Fibroblast of skin of scalp (primary cell): ENCODE data around the gene GALNT16. TPM values are rescaled to one million over a fixed set of nuclear protein-coding genes. Genes with fewer than 3 reads are reported as not detected.
A peak's percentile ranks its signal among the peaks of the same experiment; 100 is the strongest.
"Not testable (repeated sequence)": the region's sequence is repeated elsewhere in the genome, so short reads cannot be mapped to it uniquely, and the experiment has no call there.

Source experiments
- DNase-seq: peaks from one replicate; pipeline ENCODE4 v3.0.0-alpha.2; 2013
- polyA plus RNA-seq, 2 experiments: library from polyadenylated mRNA; unstranded; fragments of 120-200 nt; gene quantifications; one replicate each; pipeline ENCODE4 v1.2.1, GENCODE V29; 2013; ENCODE audit not compliant: insufficient read length in 2 of 2

Gene GALNT16
- polyA plus RNA-seq (2013, experiment 1 of 2; ENCODE audit: insufficient read length): 2.4 TPM
- polyA plus RNA-seq (2013, experiment 2 of 2; ENCODE audit: insufficient read length): 2.4 TPM

DNA sequence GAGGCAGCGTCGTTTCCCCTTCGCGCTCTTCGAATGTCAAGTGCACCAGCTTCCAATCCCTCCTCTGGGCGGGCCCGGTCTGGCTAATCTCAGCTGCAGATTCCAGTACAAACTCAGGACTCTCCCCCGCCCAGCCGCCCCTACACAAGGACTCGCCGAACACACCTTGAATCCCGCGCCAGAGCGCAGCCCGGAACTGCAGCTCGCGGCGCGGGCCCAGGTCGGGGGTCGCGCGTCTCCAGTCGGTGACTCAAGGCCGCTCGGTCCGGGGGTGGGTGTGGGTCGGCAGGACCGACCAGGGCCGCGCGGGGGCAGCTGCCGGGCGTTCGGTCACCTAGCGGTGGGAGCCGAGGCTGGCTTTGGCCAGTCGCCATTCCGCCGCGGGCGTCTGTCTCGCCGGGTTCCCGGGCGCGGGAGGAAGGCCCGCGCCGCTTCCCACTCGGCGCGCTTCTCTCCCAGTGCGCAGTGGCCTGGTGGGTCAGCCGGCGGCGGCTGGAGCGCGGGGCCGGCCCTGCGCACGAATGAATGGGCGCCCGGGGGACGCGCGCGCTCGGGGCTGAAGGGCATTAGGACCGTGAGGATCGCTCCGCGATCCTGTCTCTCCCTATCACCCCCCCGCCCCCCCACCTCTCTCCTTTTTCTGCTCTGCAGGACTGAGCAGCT lies at the start of gene GALNT16:
Gene GALNT16 (plus strand): TSS at position 632 of the 663 bp plus-strand sequence. CDS start 133 bp downstream, outside the sequence.
- peak; percentile 22 for DNase-seq

DNA sequence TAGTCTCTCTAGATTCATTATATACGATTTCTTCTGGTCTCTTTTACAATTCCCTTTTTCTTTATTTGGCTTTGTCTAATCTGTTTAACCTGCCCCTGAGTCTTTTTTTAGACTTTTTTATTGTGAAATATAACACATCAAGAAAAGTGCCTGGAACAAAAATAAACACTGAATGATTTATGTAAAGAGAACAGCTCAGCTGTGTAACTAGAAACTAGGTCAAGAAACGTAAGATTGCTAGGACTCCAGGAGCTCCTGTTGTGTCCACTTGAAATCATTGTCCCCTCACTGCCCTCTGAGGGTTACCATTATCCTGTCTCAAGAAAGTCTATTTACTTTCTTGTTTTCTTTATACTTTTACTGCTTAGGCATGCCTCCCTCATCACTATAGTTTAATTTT lies 45.6 kb upstream of the GALNT16 start:
- DNase-seq: no peak

DNA sequence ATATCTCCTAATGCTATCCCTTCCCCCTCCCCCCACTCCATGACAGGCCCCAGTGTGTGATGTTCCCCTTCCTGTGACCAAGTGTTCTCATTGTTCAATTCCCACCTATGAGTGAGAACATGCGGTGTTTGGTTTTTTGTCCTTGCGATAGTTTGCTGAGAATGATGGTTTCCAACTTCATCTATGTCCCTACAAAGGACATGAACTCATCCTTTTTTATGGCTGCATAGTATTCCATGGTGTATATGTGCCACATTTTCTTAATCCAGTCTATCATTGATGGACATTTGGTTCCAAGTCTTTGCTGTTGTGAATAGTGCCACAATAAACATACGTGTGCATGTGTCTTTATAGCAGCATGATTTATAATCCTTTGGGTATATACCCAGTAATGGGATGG lies 42.3 kb upstream of the GALNT16 start:
- DNase-seq: not testable (repeated sequence)

DNA sequence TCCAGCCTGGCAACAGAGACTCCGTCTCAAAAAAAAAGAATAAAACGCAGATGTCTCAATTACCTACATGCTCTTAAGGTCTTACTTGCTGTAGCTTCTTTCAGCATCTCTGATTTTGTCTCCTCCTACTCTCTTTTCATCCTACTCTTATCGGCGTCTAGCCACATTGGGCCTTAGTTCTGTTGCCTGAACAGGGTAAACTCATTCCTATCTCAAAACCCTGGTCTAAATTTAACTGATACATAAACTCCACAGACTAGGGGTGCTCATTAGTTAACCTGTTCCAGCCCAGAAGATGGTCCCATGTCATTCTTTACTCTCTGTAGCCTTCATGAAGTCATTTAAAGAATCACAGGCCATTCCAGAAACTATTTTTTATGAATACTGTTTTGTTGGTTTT lies 35.0 kb upstream of the GALNT16 start:
- no peak for DNase-seq

DNA sequence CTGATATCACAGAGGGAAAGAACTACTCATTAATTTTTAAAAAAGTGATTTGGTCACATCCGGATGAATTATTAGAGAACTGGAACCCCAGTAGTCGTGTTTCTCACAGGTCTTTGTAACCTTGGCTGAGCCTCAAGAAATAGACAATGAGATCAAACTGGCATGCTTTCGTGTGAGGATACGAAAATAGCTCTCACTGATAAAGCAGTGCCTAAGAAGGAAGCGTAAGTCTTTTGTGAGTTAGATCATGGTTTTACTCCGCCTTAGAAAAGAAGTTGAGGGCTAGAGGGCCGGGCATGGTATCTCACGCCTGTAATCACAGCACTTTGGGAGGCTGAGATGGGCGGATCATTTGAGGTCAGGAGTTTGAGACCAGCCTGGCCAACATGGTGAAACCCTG lies 33.8 kb upstream of the GALNT16 start:
- DNase-seq: no peak

DNA sequence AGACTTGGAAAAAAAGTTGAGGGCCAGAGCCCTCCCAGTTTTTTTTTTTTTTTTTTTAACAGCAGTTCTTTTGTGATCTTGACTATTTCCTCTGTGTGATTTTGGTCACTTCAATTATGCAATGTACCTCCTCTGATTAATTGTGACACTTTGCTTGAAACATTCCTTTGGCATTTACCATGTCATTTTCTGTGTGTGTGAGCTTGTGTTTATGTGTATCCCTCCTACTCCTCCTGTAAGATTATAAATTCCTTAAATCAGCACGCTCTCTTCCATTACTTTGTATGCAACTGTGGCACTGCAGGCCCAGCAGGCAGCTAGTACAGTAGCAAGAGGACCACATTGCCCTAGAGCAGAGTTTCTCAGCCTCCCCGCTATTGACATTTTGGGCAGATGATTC lies 33.2 kb upstream of the GALNT16 start:
- DNase-seq: no peak

DNA sequence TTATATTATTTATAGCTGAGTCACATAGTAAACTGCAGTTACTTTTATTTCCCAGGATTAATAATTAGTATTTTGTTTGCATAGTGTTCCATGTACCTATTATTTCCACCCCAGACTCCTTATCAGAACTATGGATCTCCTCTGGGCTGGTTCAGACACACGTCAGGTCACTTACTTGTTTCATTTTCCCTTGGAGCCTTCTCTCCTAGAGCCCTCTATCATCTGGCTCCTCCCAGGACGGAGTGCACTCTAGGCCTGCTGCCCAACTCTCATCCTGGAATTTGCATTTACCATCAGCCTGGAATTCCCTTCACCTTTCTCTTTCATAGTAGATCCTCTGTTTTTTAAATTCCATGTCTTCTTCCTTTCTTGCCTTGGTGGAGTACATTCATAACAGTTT lies 28.5 kb upstream of the GALNT16 start:
- no peak for DNase-seq

DNA sequence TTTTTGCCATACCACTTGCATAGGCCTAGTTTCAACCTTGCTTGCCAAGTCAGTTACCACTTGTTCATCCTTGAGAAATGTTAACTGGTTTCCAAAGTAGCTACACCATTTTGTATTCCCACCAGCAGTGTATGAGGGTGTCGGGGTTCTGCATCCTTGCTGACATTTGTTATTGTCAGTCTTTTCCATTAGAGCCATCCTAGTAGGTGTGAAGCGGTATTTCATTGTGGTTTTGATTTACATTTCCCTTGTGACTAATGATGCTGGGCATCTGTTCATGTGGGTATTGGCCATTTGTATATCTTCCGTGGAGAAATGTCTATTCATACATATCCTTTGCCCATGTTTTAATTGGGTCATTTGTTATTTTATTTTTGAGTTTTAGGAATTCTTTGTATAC lies 27.6 kb upstream of the GALNT16 start:
- no peak for DNase-seq

DNA sequence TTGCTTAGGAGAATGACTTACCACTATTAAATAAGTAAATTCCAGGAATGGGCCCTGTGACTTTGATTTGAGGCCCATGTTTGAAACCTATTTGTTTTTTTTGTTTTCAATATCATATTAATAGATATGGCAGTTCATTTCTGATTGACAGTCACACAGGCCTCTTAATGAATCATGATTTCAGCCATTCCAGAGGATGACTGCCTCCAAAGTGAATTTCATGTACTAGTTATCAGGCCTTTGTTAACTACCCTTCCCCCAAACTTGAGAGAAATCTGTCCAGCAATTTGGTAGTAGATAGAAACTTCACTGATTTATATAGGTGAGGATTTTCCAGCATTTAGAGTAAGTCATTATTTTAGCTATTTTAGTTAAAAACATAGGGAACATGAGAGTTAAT lies 25.9 kb upstream of the GALNT16 start:
- no peak for DNase-seq

DNA sequence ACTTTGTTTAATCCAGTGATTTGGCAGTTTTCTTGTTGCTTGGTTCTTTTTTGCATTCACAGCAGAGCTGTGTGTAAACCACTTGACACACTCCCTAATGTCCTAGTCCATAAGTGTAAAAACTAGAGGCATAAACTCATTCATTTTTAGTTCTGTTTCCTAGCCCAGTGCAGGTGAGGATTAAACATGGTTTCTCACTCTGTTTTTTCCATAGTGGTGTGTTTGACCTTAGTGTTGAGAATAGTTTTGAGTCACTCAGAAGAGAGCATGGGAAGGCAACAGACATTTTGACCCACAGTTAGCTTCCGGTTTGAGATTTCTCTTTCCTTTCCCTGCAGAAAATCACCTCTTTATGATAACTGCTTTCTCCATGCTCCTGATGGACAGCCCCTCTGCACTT lies 24.2 kb upstream of the GALNT16 start:
- no peak for DNase-seq

DNA sequence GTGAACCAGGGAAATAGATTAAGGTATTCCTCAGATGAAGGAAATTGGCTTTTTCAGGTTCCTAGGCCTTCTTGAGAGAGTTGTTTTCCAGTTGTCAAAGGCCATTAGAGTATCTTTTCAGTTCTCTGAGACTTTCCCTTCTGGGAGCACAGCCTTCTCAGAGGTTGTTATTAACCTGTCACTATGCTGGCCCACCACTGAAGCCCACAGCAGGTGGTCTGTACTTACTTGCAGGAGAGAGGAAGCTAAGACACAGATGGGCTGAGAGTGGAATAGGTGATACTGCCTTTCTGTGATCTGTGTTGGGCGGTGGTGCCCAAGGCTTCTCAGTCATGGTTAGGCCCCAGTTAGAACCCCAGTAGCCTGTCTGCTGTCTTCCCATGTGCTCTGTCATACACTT lies 22.8 kb upstream of the GALNT16 start:
- no peak for DNase-seq

DNA sequence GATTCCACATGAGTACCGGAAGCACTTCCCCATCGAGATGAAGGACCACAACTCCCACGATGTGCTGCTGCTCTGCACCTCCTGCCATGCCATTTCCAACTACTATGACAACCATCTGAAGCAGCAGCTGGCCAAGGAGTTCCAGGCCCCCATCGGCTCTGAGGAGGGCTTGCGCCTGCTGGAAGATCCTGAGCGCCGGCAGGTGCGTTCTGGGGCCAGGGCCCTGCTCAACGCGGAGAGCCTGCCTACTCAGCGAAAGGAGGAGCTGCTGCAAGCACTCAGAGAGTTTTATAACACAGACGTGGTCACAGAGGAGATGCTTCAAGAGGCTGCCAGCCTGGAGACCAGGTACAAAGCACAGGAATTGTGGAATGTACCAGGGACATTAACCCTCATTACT lies 22.4 kb upstream of the GALNT16 start:
- DNase-seq: no peak

DNA sequence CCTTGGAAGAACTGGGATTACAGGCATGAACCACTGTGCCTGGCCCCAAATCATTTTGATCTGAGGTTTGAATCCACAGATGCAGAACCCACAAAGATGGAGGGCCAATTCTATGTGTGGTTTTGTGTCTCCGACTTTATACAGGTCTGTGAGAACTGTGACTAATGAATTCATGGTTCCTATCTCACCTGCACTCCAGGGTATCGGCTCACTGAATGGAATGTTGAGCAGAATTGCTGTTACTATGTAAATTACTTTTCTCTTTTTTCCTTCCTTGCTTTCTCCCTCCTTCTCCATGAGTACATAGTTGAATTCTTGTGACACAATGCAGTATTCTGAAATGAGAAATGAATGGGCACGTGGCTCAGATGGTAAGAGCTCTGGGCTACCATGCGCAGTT lies 21.1 kb upstream of the GALNT16 start:
- no peak for DNase-seq

DNA sequence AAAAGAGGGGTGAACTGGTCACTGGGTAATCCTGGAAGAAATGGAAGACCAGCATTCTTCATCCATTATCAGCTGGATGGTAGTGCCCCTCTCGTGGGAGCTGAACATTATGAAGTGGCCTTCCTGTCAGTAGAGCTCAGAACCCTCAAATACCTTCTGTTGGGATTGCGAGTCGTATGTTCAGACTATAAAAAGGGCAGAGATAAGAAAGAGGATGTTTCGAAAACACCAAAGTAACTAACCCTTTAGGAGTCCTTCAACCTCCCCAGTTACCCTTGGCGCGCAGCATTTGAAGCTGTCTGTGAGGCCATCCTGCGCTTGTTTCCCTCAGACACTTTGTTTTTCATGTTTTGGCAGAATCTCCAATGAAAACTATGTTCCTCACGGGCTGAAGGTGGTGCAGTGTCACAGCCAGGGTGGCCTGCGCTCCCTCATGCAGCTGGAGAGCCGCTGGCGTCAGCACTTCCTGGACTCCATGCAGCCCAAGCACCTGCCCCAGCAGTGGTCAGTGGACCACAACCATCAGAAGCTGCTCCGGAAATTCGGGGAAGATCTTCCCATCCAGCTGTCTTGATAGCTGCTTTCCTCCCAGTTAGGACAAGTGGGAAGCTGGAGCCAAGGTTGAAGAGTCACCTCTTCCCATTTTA lies 19.3 kb upstream of the GALNT16 start:
- no peak for DNase-seq

DNA sequence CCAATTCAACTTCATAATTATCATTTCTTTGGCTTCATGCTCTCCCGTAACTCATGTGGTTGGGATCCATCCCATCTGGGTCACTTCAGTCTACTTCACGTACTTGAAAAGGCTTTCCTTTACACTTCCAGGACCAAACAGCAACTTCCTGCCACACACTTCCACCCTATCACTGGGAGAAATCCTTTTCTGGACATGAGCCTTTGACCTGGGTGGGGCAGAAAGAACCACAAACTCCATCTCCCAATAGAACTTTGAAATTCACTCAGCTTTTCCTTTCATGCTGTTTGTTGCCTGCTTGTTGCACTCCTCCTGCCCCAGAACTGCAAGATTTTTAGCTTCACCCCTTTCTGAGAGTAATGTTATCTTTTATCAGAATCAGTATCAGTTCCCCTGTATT lies 18.4 kb upstream of the GALNT16 start:
- no peak for DNase-seq

DNA sequence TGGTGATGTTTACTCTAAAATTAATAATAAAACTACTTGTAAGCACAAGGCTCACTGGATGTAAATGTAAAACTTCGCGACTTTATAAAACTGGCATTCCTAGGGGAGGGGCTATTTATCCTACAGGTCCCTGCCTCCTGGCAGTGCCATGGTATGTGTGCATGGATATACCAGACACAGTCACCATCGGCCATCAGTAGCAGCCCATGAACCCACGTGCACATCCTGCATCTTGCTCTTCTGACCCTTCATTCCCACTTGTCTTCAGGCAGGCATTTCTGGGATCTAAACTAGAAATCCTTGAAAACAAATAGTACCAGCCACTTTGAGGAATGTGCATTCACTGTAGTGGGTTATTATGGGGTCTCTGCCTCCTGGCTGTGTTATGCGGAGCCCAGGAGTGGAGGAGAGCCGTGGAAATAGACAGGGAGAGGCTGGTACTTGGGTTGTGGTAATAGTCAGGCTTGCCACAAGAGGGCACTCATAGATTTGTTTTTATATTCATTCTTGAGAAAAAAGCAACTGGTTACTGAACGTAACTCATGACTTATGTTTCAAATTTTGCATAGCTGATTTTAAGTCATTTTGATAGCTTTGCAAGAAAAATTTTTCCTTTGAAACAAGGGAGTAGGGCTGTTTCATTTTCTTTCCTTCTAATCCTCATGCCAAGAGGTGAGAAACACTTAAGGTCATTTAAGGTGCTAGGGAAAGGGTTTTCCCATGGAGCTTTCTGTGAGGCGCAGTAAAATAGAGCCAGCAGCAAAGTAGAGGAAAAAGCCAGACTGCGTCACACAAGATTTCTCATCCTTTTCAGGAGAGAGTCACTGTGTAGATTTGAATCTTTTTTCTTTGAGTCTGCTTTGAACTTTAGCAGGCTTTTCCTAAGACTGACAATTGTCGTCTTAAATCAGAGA lies 17.4 kb upstream of the GALNT16 start:
- DNase-seq: peak; percentile 74

DNA sequence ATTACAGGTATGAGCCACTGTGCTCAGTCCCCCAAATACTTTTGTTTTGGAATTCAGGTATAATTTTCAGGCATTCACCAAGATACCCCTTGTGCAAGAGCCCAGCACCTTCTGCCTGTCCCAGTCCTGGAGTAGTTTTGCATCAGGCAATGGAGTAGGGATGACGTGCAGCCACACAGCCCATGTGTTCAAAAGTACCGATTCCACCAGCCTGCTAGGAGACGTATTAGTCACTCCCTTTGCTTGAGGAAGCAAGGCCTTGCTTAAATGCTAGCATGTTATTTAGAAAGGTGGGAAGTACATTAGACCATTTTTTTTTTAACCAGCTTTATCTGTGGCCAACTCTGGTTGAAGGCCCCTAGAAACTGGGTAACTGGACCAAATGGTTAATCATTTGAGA lies 15.0 kb upstream of the GALNT16 start:
- no peak for DNase-seq

DNA sequence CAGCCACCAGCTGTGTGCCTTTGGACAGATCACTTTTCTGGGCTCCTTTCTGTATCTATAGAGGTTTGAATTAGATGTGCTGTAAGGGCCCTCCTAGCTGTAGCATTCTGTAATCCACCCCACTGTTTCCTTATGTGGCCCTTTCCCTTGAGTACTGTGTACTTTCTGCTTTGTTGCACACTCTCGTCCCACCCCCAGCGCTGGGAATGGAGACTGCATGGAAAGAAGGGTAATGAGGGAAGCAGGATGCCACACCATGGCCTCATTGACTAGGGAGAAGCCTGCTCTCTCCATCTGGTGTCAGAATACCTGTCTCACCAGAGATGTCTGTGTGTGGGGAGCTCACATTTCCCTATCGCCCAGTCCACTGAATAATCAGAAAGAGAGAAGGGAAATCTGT lies 13.6 kb upstream of the GALNT16 start:
- DNase-seq: no peak

DNA sequence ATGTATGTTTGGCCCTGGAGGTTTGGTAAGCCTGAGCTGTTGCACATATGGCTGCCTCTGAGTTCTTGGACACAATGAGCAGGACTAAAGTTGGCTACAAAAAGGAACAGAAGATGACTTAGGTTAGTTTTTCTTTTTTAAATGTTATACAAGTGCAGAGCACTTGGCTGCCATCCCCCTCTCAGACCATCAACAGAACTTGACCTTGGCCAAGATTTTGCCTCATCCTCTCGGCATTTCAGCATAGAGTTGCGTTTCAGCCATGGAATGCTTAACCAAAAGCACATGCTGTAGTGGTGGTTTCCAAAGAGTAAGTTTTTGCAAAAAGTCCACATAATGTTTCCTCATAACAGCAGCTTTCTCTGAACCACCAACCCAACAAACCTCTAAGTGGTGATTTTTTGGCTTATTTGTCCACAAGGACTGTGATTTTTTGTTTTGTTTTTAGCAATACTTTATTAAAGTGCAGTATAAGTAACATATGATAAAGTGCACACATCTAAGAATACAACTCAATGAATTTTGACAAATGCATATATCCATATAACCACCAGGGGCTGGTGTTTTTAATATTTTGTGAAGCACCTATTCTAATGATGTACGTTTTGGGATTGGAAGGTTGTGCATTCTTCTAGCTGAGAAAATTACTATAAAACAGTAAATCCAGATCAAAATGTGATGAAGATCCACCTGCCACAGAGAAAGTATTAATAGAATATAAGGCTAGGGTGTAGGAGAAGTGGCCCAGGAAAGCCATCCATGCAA lies 12.1 kb upstream of the GALNT16 start:
- DNase-seq: peak; percentile 79

DNA sequence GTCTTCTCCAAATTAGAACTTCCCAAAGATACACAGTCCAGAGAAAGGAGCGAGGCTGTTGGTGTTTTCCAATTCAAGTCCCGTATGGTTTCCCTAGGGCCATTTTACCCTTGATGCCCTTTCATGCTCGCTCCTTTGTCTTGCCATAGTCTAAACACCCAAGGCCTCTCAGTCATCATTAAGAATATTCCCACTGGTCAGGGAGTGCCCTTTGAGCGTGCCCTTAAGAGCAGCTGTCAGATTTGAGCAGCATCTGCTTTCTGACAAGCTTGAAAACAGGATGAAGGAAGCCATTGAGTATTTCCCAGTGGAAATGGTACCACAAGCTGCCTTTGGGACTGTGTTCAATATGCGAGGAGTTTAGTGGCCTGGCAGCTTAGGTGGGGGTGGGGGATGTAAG lies 10.4 kb upstream of the GALNT16 start:
- no peak for DNase-seq

DNA sequence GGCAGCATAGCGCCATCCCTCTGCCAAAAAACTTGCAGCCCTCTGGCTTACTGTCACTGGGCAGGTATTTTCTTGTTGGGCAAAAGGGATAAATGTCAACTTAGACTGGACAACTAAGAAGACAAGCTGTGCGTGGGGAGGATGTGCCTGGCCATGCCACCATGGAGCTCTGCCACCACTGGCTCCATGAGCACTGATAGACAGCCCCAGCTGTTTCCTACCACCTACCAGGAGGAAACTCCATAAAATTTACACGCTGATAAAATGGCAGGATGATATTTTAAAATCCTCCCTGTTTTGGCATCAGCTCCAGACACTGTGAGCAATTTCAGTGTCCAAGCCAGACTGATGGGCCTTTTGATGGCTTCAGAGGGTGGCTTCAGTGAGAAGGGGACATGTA lies 7.1 kb upstream of the GALNT16 start:
- no peak for DNase-seq

DNA sequence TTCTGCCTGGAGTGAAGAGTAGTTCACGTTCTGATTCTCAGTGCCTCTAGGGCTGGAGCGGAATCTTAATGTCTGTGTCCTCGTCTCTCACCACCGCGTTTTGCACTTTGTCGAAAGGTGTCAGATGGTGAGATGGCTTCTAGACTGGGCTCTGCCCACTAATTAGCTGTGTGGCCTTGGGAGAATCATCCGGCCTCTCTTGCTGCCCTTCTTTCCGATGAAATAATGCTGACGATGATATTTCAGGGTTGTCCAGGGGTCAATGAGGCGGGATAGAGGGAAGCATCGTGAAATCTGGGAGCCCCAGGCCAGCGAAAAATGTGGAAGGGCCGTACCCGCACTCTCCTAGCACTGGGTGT lies 811 bp upstream of the GALNT16 start:
- DNase-seq: no peak
